Suprapubic skin (tissue), 4 donors: ENCODE data around the gene CD151. TPM values are rescaled to one million over a fixed set of nuclear protein-coding genes. Genes with fewer than 3 reads are reported as not detected.

Source experiments
- DNase-seq, 2 donors: peaks; one replicate each; pipeline ENCODE4 v3.0.0-alpha.2; 2019; ENCODE audit warnings: low spot score in 2 of 2
- H3K27ac ChIP-seq: fragments of 200-600 bp; sonication (generic); one replicate; pipeline ENCODE4 v1.5.1; 2019
- H3K27me3 ChIP-seq: fragments of 200-600 bp; sonication (generic); one replicate; pipeline ENCODE4 v1.5.1; 2019
- H3K36me3 ChIP-seq: fragments of 200-600 bp; sonication (generic); one replicate; pipeline ENCODE4 v1.5.1; 2019
- H3K4me1 ChIP-seq: fragments of 200-600 bp; sonication (generic); one replicate; pipeline ENCODE4 v1.5.1; 2019
- H3K4me3 ChIP-seq: fragments of 200-600 bp; sonication (generic); one replicate; pipeline ENCODE4 v1.5.1; 2019; ENCODE audit warnings: mild to moderate bottlenecking
- H3K9me3 ChIP-seq: fragments of 200-600 bp; sonication (generic); one replicate; pipeline ENCODE4 v1.5.1; 2019
- EP300 ChIP-seq: sonication (generic); formaldehyde crosslinking; IDR thresholded peaks from one replicate; pipeline ENCODE4 v1.6.1; 2017; ENCODE audit warnings: antibody characterized with exemption
- POLR2A ChIP-seq, 2 donors: fragments of 450-650 bp; IDR thresholded peaks; one replicate each; pipeline ENCODE4 v1.6.1; 2017; ENCODE audit warnings: antibody characterized with exemption in 2 of 2, mild to moderate bottlenecking in 2 of 2, moderate library complexity in 2 of 2
- POLR2AphosphoS5 ChIP-seq, 3 donors: sonication (generic); formaldehyde crosslinking; IDR thresholded peaks; one replicate each; pipeline ENCODE4 v1.6.1; 2017; ENCODE audit warnings: antibody characterized with exemption in 3 of 3
- WGBS: methylation state at CpG from one replicate; pipeline ENCODE4 v1.1.5; 2018; 5-methylcytosine and 5-hydroxymethylcytosine counted together
- total RNA-seq, 4 donors: library from RNA; depleted of rRNA; stranded (reverse); fragments of >200 nt; gene quantifications; one replicate each; pipeline ENCODE4 v1.1.0, GENCODE V29; 2016
- TF ChIP-seq, protein P1 (sequence below), 2 donors: fragments of 200-600 bp in 1 of 2; fragments of 450-650 bp in 1 of 2; sonication (generic) in 1 of 2; IDR thresholded peaks; one replicate each; pipeline ENCODE4 v1.5.1; 2016 to 2019; ENCODE audit warnings: antibody characterized with exemption in 2 of 2, mild to moderate bottlenecking in 1 of 2, moderate library complexity in 1 of 2

The CD151 gene
- total RNA-seq, 4 donors from 2014 or later, result 108 to 162 (median 150) TPM

DNA sequence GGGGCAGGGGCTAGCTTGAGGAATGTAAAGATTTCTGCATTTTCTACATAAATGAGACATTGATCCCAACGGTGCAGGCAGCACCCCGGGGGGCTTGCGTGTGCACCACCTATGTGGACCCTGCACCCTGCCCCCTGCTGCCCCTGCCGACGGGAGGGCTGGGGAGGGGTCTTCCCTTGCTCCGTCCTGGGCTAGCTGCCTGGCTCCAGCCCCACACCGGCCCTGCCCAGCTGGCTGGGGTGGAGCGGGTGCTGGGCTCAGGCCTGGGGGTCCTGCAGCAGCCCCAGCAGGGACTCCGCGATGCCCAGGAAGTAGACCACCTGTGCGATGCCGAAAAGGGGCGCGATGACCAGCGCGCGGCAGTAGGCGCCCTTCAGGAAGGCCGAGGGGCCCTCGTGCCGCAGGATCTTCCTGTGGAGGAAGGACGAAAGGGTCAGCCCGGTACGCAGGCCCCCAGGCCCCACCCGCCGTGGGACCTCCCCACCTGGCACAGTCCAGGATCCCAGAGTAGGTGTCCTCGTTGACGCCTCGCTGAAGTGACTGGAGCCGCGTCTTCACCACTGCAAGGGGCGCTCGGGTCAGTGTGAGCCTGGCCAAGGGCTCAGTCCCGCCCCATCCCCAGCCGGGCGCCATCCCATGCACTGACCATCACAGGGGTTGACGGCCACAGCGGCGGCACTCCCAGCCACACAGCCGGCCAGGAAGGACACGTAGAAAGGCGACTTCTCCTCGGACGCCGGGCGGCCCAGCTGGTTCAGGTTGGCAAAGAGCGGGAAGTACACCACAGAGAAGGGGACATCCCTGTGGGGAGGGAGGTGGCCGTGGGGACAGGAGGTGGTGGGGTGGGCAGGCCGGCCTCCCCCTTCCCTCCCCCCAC, 40.9 kb upstream of the CD151 start:
- 80% methylated on average over 2 of the region's 49 CpGs for WGBS
- TF ChIP-seq, protein P1, sequence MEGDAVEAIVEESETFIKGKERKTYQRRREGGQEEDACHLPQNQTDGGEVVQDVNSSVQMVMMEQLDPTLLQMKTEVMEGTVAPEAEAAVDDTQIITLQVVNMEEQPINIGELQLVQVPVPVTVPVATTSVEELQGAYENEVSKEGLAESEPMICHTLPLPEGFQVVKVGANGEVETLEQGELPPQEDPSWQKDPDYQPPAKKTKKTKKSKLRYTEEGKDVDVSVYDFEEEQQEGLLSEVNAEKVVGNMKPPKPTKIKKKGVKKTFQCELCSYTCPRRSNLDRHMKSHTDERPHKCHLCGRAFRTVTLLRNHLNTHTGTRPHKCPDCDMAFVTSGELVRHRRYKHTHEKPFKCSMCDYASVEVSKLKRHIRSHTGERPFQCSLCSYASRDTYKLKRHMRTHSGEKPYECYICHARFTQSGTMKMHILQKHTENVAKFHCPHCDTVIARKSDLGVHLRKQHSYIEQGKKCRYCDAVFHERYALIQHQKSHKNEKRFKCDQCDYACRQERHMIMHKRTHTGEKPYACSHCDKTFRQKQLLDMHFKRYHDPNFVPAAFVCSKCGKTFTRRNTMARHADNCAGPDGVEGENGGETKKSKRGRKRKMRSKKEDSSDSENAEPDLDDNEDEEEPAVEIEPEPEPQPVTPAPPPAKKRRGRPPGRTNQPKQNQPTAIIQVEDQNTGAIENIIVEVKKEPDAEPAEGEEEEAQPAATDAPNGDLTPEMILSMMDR (IDR thresholded peaks at IDR 0.05), result no peak
- TF ChIP-seq EP300 (no peak), POLR2A (IDR thresholded peaks at IDR 0.05) (no peak), POLR2AphosphoS5 (IDR thresholded peaks at IDR 0.05) (no peak)
- H3K27ac ChIP-seq, result no peak overlapping the region
- no peak for DNase-seq
- peaks cover 15% of the 10 kb centered on the region for H3K36me3 ChIP-seq
- peaks cover 13% of the 10 kb centered on the region for H3K27me3 ChIP-seq
- peaks cover 34% of the 10 kb centered on the region for H3K4me1 ChIP-seq
- no peaks in the 10 kb centered on the region for H3K9me3 ChIP-seq
- H3K4me3 ChIP-seq, result no peak overlapping the region

DNA sequence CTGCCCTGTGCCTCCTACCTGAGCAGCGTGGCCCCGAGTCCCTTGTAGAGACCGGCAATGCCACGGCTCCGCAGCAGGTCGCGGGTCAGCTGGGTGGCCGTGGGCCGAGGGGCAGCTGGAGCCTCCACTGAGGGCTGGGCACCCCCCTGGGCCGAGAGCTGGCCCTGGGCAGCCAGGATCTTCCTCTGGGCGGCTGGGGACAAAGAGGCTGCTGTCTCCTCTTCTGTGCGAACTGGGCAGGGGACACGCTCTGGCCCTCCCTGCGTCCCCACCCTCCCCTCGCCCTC, 40.3 kb upstream of the CD151 start:
- peaks cover 15% of the 10 kb centered on the region for H3K36me3 ChIP-seq
- no peak overlapping the region for H3K27ac ChIP-seq
- TF ChIP-seq, protein P1 (IDR thresholded peaks at IDR 0.05), result no peak
- TF ChIP-seq POLR2A (IDR thresholded peaks at IDR 0.05), result no peak
- TF ChIP-seq EP300, result no peak
- TF ChIP-seq POLR2AphosphoS5 (IDR thresholded peaks at IDR 0.05), result no peak
- no peak overlapping the region for H3K4me3 ChIP-seq
- no peaks in the 10 kb centered on the region for H3K9me3 ChIP-seq
- 80% methylated on average over 1 of the region's 15 CpGs for WGBS
- no peak for DNase-seq
- H3K4me1 ChIP-seq, result peaks cover 40% of the 10 kb centered on the region
- peaks cover 13% of the 10 kb centered on the region for H3K27me3 ChIP-seq

DNA sequence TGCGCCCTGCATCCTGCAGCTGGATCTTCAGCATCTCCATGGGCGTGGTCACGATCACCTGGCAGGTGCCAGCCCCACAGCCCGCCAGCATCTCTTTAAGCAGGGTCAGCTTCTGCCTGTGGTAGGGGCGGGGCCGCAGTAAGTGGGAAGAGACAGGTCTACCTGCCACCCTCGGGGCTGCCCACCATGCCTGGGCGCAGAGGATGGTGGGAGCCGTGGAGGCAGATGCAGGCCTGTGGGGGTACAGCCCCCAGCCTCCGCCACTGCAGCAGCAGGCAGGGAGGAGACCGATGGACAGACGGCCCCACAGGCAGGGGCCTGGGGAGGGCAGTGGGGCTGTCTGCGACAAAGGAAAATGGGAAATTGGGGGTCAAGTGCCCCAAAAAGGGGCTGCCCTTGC, 39.9 kb upstream of the CD151 start:
- Histone ChIP-seq H3K27me3 (peaks cover 10% of the 10 kb centered on the region), H3K27ac (no peak overlapping the region), H3K4me1 (peaks cover 43% of the 10 kb centered on the region), H3K36me3 (peaks cover 15% of the 10 kb centered on the region), H3K4me3 (no peak overlapping the region), H3K9me3 (no peaks in the 10 kb centered on the region)
- 80% methylated on average over 10 of the region's 13 CpGs for WGBS
- no peak for DNase-seq
- no peak for TF ChIP-seq POLR2AphosphoS5 (IDR thresholded peaks at IDR 0.05)
- TF ChIP-seq, protein P1 (IDR thresholded peaks at IDR 0.05), result no peak
- TF ChIP-seq POLR2A (IDR thresholded peaks at IDR 0.05), result no peak
- no peak for TF ChIP-seq EP300

DNA sequence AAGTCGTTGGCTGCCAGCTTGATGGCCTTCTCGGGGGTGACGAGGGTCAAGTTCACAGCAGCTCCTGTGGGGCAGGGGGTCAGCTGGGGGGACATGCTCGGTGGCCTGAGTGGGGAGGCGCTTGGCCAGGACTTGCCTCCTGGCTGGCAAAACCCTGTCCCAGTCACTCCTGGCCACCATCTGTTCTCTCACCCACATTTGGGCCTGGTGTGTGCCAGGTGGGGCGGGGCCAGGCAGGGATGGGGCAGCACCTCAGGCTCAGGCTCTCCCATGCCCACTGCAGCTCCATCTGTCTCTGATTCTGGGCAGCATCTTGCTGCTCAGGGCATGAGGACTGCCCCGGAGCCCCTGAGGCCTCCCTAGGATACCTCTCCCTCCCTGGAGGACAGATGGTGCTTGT, 39.2 kb upstream of the CD151 start:
- TF ChIP-seq EP300 (no peak), POLR2A (IDR thresholded peaks at IDR 0.05) (no peak), POLR2AphosphoS5 (IDR thresholded peaks at IDR 0.05) (no peak)
- TF ChIP-seq, protein P1 (IDR thresholded peaks at IDR 0.05), result no peak
- Histone ChIP-seq H3K4me3 (no peak overlapping the region), H3K27me3 (peaks cover 10% of the 10 kb centered on the region), H3K4me1 (peaks cover 47% of the 10 kb centered on the region), H3K27ac (no peak overlapping the region), H3K9me3 (no peaks in the 10 kb centered on the region), H3K36me3 (peaks cover 15% of the 10 kb centered on the region)
- no peak for DNase-seq
- WGBS, result 60% methylated on average over 1 of the region's 7 CpGs

DNA sequence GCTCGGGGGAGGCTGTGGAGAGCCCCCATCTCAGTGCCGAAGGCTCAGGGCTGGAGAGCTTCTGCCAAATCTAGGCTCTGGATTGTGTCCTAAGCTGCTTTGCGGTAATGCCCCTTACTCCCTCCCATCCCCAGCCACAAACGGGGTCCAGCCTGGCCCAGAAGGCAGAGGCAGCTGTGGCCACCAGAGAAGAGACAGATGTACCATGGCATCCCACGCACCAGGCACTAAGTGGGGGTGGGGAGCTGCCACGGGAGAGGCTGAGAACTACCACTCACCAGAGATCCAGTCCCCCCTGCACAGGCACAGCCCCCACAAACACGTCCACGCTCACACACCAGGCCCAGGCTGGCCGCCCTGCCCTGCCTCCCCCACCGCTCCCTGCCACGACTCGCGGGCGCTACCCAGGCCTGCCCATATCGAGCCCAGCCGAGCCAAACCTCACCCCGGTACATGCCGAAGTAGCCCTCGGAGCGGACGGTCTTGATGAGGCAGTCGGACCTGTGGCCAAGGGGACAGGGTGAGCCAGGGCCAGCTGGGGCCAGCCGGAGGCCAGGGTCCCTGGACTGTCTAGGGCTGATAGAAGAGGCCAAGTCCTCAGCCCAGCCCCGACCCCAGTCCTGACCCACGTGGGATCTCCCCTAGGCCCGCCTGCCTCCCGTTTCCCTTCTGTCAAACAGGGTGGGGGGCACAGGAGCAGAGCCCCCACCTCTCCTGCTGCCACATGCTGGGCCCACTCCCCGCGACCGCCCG, 38.6 kb upstream of the CD151 start:
- Histone ChIP-seq H3K27ac (no peak overlapping the region), H3K27me3 (peaks cover 8% of the 10 kb centered on the region), H3K4me1 (peaks cover 47% of the 10 kb centered on the region), H3K4me3 (peak overlapping the region; percentile 72), H3K9me3 (no peaks in the 10 kb centered on the region), H3K36me3 (peaks cover 15% of the 10 kb centered on the region)
- no peak for TF ChIP-seq POLR2AphosphoS5 (IDR thresholded peaks at IDR 0.05)
- 88% methylated on average over 16 of the region's 31 CpGs for WGBS
- DNase-seq, result no peak
